ENCODE measurements around the gene USP15.
"Not testable (repeated sequence)": the region's sequence is repeated elsewhere in the genome, so short reads cannot be mapped to it uniquely, and the experiment has no call there.

USP15 gene

GRCh38 chr12:62363506-62363905 is 103.3 kb downstream of the USP15 start:
- Histone ChIP-seq H3K4me2 (ENCODE audit: low read length) (no peak overlapping the region), H3K27ac (ENCODE audit: low read length) (no peak overlapping the region), H2AFZ (ENCODE audit: low read depth, low read length) (no peak overlapping the region), H3K79me2 (ENCODE audit: low read length) (peaks cover 16% of the 10 kb centered on the region), H3K36me3 (replicated peaks; ENCODE audit: low read depth, low read length) (peaks cover 10% of the 10 kb centered on the region), H3K27me3 (ENCODE audit: low read depth, low read length) (no peaks in the 10 kb centered on the region), H3K4me3 (ENCODE audit: low read length) (no peak overlapping the region), H3K9me3 (ENCODE audit: insufficient read depth, low read length) (no peaks in the 10 kb centered on the region), H3K9ac (ENCODE audit: low read length) (no peak overlapping the region), H4K20me1 (ENCODE audit: insufficient read depth, low read length) (0 out of 2 replicates have a peak, but pooled peaks cover under 1% of the 10 kb centered on the region), H3K4me1 (ENCODE audit: low read length) (peaks cover 12% of the 10 kb centered on the region)
- TF ChIP-seq CTCF (IDR thresholded peaks at IDR 0.05; ENCODE audit: low read depth, low read length) (no peak), EZH2phosphoT487 (IDR thresholded peaks at IDR 0.05; ENCODE audit: low read depth) (no peak)

- Histone ChIP-seq H3K4me1 (ENCODE audit: low read length) (peaks cover 12% of the 10 kb centered on the region), H3K79me2 (ENCODE audit: low read length) (peaks cover 19% of the 10 kb centered on the region)
- not testable (repeated sequence) for H3K4me3 ChIP-seq (ENCODE audit: low read length); H4K20me1 ChIP-seq (ENCODE audit: insufficient read depth, low read length); H2AFZ ChIP-seq (ENCODE audit: low read depth, low read length); H3K9ac ChIP-seq (ENCODE audit: low read length); H3K4me2 ChIP-seq (ENCODE audit: low read length); H3K27me3 ChIP-seq (ENCODE audit: low read depth, low read length); H3K9me3 ChIP-seq (ENCODE audit: insufficient read depth, low read length); H3K36me3 ChIP-seq (replicated peaks; ENCODE audit: low read depth, low read length); H3K27ac ChIP-seq (ENCODE audit: low read length)
These were observed 104.5 kb downstream of the USP15 start for GRCh38 chr12:62364697-62365096.

- H3K27me3 ChIP-seq (ENCODE audit: low read depth, low read length); H3K9me3 ChIP-seq (ENCODE audit: insufficient read depth, low read length); H4K20me1 ChIP-seq (ENCODE audit: insufficient read depth, low read length); H2AFZ ChIP-seq (ENCODE audit: low read depth, low read length); H3K36me3 ChIP-seq (replicated peaks; ENCODE audit: low read depth, low read length); H3K27ac ChIP-seq (ENCODE audit: low read length); H3K4me3 ChIP-seq (ENCODE audit: low read length); H3K9ac ChIP-seq (ENCODE audit: low read length); H3K4me2 ChIP-seq (ENCODE audit: low read length): not testable (repeated sequence)
- Histone ChIP-seq H3K4me1 (ENCODE audit: low read length) (peaks cover 12% of the 10 kb centered on the region), H3K79me2 (ENCODE audit: low read length) (peaks cover 19% of the 10 kb centered on the region)
These were observed 105.6 kb downstream of the USP15 start for GRCh38 chr12:62365846-62366245.

GRCh38 chr12:62368430-62369223 is 108.4 kb downstream of the USP15 start:
- not testable (repeated sequence) for H3K27ac ChIP-seq (ENCODE audit: low read length); H3K4me1 ChIP-seq (ENCODE audit: low read length); H2AFZ ChIP-seq (ENCODE audit: low read depth, low read length); H4K20me1 ChIP-seq (ENCODE audit: insufficient read depth, low read length); H3K4me3 ChIP-seq (ENCODE audit: low read length); H3K9ac ChIP-seq (ENCODE audit: low read length); H3K36me3 ChIP-seq (replicated peaks; ENCODE audit: low read depth, low read length); H3K9me3 ChIP-seq (ENCODE audit: insufficient read depth, low read length); H3K27me3 ChIP-seq (ENCODE audit: low read depth, low read length); H3K4me2 ChIP-seq (ENCODE audit: low read length)
- peaks cover 17% of the 10 kb centered on the region for H3K79me2 ChIP-seq (ENCODE audit: low read length)

- TF ChIP-seq EZH2phosphoT487 (IDR thresholded peaks at IDR 0.05; ENCODE audit: low read depth) (no peak), CTCF (IDR thresholded peaks at IDR 0.05; ENCODE audit: low read depth, low read length) (no peak)
- H3K9me3 ChIP-seq (ENCODE audit: insufficient read depth, low read length), result no peaks in the 10 kb centered on the region
- no peak overlapping the region for H3K27ac ChIP-seq (ENCODE audit: low read length)
- H3K4me2 ChIP-seq (ENCODE audit: low read length), result no peak overlapping the region
- H3K36me3 ChIP-seq (replicated peaks; ENCODE audit: low read depth, low read length), result no peaks in the 10 kb centered on the region
- H4K20me1 ChIP-seq (ENCODE audit: insufficient read depth, low read length), result 0 out of 2 replicates have a peak, but pooled peaks cover 3% of the 10 kb centered on the region
- no peaks in the 10 kb centered on the region for H3K27me3 ChIP-seq (ENCODE audit: low read depth, low read length)
- no peak overlapping the region for H3K4me3 ChIP-seq (ENCODE audit: low read length)
- peaks cover 7% of the 10 kb centered on the region for H3K4me1 ChIP-seq (ENCODE audit: low read length)
- H3K9ac ChIP-seq (ENCODE audit: low read length), result no peak overlapping the region
- H3K79me2 ChIP-seq (ENCODE audit: low read length), result peaks cover 14% of the 10 kb centered on the region
- H2AFZ ChIP-seq (ENCODE audit: low read depth, low read length), result no peak overlapping the region
These were observed 110.0 kb downstream of the USP15 start for GRCh38 chr12:62370189-62370588.

Data from OCI-LY3 (cell line).